Epithelial cell of alveolus of lung (primary cell): ENCODE data around the gene PHC2. TPM values are rescaled to one million over a fixed set of nuclear protein-coding genes. Genes with fewer than 3 reads are reported as not detected.

Experiments used
- total RNA-seq: library from RNA; depleted of rRNA; stranded (reverse); fragments of >200 nt; gene quantifications from 2 replicates; pipeline ENCODE4 v1.2.1, GENCODE V29; 2015

The PHC2 gene
- 211 and 259 TPM in 2 replicates for total RNA-seq

GRCh38 chr1:33430692-33431593 is at the start of gene PHC2:
PHC2 (minus strand) TSS chr1:33431095; CDS start chr1:33375539, 55,556 bp downstream.

GRCh38 chr1:33472269-33472980 is 41.5 kb upstream of the PHC2 start, which contains the start of gene ZSCAN20:
ZSCAN20 (plus strand) TSS chr1:33472645; CDS start chr1:33479289, 6,644 bp downstream.

GRCh38 chr1:33320619-33321165 is 110.2 kb downstream of the PHC2 start, which contains the start of gene A3GALT2:
A3GALT2 (minus strand) TSS chr1:33321098; CDS start chr1:33321098, 0 bp downstream.

Other genes with a start within 250 kb of the PHC2 start
- gene TRIM62, start 249.1 kb downstream of the PHC2 start, total RNA-seq, result 5.1 and 9.4 TPM in 2 replicates
- gene ZNF362, start 174.6 kb downstream of the PHC2 start, total RNA-seq, result 14.2 and 24.2 TPM in 2 replicates
- 1.0 TPM in 1 of 2 replicates, not detected in the other for gene A3GALT2, start 110.0 kb downstream of the PHC2 start, total RNA-seq
- 6.7 and 7.1 TPM in 2 replicates for gene ZSCAN20, start 41.5 kb upstream of the PHC2 start, total RNA-seq